GM21576 (cell line): ENCODE data around the gene ATXN10.
"Not testable (repeated sequence)": the region's sequence is repeated elsewhere in the genome, so short reads cannot be mapped to it uniquely, and the experiment has no call there.

ENCODE experiments used
- ATAC-seq: cut with Tn5 transposase; IDR thresholded peaks from one replicate; pipeline ENCODE4 v1.9.1; 2021; ENCODE audit warnings: mild to moderate bottlenecking, moderate library complexity; ENCODE audit not compliant: unreplicated experiment

ATXN10 gene

DNA sequence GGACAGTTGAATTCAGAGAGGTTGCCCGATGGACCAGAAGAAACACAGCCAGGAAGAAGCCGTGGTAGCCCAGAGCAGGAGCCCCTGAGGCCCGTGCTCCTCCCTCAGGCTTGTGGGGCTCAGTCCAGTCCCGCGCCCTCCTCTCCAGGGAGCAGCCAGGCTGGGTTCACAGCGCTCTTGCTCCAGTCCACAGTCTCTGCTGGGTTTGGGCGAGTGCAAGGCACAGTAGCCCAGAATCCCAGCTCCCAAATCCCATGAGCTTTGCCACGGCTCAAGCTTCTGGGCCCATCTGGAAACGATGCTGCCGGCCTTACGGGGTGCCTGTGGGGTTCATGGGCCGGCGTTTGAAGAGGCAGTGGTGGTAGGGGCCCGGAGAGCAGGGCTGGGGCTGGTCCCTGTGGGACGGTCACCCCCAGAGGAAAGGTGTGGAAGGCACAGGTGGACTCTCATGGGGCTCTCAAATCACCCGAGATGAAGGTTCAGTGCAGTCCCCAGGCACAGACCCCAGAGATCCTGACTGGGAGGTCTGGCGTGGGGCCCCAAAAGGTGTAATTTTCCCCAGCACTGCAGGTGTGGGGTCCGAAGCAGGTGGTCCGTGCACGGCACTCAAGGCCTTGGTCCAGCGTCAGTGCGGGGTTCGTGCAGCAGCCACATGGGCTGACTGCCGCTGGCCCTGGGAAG, 30.6 kb upstream of the ATXN10 start:
- ATAC-seq = no peak

DNA sequence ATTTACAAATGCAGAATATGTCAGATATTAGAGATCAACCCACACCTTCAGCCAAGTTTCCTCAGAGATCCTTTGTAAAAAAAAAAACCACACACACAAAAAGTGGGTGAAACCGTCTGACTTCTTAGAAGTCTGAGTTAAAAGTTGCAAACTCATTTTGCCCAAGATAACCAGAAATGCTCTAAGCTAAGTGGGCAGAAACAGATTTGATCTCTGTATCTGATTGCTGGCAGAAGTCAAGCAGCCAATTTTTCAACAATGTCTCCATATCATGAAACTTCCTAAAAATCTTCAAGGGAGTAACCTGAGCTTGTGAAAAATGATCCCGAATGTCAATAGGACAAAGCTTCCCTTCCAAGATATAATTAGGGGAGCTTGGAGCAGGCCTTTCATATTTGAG, 28.6 kb upstream of the ATXN10 start:
- ATAC-seq = no peak

DNA sequence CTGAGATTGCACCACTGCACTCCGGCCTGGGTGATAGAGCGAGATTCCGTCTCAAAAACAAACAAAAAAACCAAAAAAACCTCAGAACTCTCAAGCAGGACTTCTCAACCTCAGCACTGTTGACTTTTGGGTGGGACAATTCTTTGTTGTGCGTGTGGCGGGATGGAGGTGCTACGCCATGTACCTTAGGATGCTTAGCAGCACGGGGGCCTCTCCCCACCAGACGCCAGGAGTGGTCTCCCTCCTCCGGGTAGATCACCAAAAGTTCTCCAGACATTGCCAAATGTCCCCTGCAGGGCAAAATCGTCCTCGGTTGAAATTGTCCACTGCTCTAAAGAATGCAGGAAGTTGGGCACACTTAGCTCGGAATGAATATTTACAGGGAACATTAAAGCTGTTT, 26.9 kb upstream of the ATXN10 start:
- ATAC-seq = no peak

DNA sequence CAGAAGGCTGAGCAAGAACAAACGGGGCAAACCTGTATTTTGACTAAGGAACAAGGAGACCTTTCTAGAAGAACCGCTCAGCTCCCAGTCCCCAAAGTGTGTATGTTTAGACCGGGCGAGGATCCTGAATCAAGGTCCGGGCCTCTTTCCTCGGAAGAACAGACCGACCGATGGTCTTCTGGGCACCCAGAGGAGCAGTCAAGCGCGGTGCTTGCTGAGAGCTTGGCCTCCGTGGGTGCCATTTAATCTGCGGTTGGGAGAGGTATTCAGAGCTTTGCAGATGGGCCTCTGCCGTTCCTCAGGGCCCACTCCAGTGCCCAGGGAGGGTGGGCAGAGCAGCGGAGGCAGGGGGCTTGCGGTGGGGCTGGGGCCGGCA, 26.5 kb upstream of the ATXN10 start:
- ATAC-seq = no peak

DNA sequence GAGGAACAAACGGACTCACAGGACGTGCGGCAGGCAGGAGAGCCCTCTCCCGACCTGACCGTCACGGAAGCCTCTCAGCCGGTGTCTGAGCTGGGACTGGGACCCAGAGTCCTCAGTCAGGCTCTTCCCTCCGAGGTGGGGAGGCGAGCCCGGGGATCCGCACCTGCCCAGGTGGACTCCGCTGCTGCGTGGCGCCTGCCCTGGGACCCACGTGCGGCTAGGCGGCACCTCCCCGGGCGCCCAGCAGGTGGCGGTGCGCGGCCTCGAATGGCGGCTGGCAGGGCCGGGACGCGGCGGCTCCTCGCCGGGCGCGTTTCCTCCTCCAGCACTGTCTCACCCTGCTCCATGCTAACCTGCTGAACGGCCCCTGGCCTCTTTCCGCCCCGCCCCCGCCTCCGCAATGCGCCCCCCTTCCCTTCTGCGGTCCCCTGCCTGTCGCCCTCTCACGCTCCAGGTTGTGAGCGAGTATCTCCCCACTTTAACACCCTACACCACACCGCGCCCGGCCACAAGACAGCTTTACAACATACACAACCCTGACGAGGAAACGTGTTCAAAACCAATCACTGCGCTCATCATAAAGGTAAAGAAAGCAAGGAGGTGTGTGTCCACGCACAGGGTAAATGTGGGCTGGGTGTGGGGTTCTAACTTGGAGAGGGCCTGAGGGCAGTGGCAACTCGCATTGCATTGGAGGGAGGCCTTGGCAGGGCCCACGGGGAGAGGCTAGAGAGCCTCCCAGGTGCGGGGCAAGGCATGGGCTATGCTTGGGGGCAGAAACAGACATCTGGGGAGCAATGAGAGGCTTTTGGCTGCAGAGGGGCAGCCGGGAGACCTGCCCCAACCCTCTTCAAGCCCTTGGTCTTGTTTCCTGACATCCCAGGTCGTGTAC, 25.9 kb upstream of the ATXN10 start:
- no peak for ATAC-seq

DNA sequence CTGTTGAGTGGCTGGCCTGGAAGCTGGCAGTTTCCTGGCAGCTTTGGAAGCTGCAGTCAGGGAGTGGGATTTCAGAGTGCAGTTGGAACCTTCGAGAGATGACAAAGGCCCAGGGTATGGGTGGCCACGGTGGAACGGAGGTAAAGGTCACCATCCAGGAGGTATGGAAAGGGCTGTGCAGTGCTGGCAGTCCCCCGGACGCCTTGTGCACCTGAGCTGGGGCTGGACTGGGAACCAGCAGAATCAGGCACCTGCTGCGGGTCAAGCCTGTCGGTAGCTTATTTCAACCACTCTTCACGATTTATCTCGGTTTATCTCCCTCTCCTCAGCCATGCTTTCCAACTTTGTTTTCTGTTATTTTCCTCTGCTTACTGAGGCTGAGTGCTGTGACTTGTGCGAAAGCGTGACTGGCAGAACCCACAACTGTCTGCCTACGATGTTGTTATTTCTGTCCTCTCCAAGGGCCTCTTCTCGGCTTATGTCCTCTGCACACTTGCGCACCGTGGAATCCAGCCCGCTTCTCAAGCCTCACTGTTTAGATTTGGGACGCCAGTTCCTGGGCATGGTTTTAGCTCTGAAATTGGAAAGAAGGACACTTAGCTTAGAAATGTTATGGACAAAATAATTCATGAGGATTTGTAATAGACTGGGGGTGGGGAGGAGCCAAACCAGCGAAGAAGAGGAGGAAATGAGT, 24.0 kb upstream of the ATXN10 start:
- ATAC-seq = no peak

DNA sequence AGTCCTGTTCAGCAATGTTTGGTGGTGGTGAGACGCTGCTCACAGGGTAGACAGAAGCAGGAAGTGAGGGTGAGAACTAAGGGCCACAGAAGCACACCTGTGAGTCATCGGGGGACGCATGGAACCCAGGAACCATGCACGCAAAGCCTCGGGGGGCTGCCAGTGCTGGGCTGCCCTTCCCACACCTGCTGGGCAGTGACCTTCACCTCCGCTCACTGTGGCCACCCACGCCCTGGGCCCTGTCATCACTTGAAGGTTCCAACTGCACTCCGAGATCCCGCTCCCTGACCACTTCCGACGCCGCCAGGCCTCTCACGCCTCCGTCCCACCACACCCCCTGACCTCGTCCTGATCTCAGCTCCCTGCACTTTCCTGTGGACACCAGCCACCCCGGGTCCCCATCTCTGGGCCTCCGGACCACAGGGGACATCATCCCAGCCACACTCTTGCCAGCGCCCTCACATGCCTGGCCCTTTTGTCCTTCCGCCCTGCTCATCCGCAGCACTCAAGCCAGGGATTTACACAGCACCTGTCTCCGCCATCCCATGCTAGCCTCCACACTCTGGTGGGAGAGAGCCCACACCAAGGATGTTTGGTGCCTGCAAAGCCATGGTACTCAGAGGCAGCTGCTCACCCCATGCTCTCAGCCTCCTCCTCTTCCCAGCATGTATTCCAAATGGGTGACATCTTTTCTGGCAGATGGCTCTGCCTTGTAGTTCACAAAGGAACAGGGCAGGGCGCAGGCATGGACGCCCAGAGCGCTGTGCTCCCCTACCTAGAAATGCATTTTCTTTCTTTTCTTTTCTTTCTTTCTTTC, 23.1 kb upstream of the ATXN10 start:
- no peak for ATAC-seq

DNA sequence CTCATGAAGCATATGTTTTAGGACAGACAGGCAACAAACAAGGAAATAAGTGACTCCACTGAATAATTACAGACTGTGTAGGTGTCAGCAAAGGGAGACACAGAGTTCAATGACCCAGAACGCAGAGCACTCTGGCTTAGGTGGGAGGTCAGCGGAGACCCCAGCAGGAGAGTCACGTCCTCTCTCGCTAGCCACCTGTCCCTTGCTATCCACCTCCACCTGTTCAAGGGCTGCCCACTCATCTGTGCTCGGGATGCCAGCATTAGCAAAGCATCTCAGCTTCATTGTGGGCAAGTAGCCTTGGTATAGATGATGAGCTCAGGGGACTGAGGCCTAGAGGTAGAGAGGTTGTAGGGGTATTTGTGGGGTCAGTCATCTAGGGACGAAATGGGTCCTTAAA, 21.8 kb upstream of the ATXN10 start:
- no peak for ATAC-seq

DNA sequence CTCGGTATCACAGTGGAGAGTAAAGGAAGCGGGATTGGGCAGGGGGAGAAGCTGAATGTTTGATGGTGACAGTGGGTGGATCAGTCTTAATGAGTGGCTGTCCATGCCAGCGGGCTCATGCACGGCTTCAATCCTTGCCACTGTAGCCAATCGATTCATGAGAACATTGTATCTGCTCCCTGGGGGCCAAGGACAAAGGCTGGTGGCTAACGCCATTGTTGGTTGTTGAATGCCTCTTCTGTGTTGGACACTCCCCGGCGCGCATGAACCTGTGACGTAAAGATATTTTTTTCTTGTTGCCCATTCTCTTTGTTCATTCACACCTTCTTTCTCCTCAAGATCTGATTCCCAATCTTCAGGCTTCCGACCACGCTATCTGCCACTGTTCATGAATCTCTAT, 20.9 kb upstream of the ATXN10 start:
- ATAC-seq = no peak

DNA sequence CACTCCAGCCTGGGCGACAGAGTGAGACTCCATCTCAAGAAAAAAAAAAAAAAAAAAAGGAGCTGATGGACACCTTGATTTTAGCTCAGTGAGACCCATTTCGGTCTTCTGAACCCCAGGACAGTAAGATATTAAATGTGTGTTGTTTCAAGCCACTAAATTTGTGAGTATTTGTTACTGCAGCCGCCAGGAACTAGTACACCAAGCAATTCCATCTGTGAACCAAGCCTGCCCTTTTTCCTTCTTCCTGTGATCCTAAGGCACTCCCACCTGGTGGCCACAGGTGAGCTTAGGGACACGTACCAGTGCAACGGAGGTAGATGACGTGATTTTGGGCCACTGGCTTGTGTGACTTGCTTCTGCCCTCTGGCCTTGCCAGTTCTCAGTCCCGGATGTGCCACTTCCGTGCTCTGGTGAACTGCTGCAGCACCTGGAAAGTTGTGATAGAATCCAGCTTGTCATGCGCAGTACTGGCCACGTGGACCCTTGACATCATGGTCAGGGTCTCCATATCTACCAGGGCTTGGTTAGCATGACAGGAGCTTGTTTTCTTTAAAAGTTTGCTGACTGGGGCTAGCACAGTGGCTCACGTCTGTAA, 19.6 kb upstream of the ATXN10 start:
- ATAC-seq = no peak

DNA sequence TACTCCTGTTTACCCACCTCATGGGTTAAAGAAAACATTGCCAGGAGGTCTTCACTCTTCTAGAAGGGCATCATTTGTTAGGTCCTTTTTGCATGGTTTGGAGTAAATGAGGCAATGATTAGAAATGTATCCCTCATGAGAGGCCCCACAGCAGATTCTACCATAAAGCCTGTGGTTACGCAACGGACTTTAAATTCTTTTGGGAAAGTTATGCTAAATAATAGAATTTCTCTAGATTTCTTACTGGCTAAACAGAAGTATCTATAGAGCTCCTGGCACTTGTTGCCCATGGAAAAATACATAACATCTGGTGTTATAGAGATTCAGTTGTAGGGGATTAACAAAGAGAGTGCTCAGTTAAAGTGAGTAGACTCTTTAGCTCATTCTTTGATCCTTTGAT, 15.1 kb upstream of the ATXN10 start:
- no peak for ATAC-seq

DNA sequence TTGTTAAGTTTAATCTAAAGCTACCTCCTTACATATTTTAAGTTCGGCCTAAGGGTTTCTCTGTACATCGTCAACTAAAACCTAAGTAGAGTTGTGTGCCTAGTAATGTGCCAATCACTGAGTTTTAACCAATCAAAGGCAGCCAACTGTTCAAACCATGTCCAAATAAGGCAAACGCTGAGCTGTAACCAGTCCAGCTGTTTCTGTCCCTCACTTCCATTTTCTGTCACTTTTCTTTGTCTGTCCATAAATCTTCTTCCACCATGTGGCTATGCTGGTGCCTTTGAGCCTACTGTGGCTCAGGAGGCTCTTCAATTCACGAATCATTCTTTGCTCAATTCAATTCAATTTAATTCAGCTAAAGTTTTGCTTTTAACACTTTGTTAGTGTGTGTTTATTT, 13.9 kb upstream of the ATXN10 start:
- ATAC-seq = no peak

DNA sequence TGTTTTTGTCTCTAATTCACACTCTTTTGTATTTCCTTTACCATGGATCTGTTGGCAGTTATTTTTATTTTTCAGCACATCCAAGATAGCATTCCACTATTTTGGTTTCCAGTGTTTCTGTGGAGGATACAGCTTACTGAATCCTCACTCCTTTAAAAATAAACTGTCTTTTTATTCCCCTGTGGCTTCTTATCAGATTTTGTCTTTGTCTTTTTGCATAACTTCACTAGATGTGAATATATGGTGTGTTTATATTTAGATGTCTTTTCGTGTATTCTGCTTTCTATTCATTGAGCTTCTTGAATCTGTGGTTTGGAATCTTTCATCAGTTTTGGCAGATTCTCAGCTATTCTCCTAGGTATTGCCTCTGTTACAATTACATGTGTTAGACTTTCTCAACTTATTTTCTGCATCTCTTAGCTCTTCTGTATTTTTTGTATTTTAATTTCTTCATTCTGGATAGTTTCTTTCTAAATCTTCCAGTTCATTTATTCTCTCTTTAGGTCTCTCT, 7.4 kb upstream of the ATXN10 start:
- no peak for ATAC-seq

DNA sequence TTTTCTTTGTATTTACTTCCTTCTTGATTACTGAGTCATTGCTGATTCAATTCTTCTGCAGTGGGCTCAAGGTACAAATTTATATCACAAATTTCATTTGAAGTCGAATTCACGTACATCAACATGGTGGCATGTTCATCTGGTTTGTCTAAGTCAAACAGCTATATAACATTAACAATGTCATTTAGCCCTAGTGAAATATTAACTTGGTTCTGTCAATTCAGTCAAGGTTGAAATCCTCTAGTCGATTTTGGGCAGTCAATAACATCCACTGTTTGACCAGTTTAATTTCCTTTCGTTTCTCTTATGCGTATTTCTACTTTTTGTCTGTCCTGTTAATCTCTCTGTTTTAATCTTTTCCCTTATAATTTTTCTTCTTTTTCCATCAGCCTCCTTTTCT, 4.1 kb upstream of the ATXN10 start:
- ATAC-seq = no peak

DNA sequence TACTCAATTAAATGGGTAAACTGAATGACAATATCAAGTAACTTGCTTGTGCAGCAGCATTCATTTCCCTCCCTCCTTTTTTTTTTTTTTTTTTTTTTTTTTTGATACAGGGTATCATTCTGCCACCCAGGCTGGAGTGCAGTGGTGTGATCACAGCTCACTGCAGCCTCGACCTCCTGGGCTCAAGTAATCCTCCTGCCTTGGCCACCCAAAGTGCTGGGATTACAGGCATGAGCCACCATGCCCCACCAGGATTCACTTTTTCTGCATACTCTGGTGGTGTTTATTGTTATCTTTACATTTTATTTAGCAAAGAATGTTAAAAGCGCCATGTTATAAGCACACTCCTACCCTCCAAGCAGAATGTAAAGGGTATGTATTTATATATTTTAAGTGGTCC, 1.3 kb upstream of the ATXN10 start:
- ATAC-seq = not testable (repeated sequence)

DNA sequence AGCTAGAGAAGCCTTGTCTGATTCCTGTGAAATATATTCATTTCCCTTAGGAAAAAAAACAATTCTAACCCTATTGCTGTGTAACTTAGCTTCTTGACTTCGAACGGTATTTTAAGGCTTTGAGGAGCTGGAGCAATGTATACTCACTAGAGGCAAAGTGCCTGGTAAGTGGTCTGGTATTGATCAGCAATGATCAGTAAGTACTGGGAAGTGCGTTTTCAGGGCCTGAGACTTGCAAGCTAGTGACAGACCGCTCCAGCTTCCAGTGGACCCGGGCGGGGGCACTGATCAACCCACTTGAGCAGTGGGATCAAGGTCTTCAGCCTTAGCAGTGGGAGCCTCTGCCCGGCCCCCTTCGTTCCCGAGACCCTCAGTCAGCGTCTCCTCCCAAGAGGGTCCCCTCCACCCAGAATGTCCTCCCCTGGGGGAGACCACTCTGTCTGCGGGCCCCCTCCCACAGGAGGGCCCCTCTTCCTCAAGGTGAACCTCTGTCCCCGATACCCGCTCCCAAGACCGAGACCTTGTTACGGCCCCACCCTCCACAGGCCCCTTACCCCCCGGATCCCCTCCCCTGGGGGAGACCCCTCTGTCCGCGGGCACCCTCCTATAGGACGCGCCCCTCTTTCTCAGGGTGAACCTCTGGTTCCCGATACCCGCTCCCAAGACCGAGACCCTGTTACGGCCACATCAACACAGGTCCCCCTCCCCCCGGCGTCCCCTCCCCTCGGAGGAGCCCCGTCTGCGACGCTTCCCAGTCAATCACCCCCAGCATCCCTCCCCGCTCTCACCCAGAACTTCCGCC, 452 bp upstream of the ATXN10 start:
- no peak for ATAC-seq

DNA sequence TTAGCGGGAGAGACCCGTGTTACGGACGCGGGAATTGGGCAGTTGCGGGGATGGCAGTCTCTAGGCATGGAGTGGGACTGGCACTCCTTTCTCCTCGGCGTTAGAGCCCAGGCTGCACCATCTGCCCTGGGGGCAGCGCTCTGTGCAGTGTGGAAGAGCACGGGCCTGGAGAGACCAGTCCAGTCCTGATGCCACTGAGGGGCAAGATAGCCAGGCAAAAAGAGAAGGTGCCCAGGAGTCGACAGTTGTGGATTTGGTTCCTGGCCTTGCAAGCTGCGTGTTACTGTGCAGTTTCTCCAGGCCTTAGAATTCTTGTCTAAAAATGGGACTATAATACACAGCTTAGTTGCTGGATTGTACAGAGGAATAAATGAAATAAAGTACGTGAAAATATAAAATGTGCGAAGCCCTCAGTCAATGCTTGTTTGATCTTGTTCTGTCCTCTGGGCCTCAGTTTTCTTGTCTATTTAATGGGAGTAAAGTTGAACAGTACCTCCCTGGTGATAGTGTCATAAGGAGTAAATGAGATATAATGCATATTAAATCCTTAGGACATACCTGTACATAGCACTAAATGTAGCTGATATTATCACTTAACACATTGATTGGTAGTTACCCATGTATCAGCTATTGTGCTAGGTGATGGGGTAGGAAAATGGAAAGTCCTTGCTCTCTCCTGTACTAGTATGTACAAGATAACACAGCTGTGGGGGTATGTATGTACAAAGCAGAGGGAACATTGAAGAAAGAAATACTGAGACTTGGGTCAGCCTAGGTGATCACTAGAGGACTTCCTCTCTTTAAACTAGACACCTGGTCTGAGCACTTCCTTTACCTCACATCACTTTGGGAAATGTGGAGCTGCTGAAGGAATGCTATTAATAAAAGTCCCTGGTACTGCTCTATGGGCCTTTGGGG, 1.2 kb downstream of the ATXN10 start:
- no peak for ATAC-seq

DNA sequence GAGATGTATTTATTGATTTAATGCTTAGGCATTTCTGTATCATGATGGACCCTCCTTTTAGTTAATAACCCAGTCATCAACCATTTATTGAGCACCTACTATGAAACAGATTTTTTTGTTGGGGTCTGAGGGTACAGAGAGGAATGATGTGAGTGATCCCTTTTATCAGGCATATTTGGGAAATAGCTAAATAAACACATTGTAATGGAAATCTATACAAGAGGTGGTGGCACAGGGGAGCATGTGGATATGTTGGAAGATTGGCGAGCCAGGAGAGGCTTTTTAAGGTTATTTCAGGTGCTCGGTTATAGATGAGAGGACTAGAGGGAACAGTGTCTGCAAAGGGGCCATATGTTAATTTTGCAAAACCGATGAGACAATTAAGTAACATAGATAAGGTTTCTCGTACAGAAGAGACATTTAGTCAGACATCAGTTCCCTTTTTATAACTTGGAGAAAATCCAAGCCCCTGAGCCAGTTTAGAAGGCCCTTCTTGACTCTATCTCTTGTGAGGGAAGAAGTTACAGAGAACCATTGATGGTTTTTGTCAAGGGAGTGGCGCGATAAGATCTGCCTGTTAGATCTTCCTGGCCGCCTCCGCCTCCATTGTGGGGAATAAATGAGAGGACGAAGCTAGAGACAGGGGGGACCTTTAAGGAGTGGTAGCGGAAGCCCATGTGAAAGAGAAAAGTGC, 2.0 kb downstream of the ATXN10 start:
- no peak for ATAC-seq
